Endothelial cell (in vitro differentiated cells): Measurements from ENCODE around the gene ADCY5. TPM values are rescaled to one million over a fixed set of nuclear protein-coding genes. Genes with fewer than 3 reads are reported as not detected.

Experiments used
- DNase-seq: peaks from one replicate; pipeline ENCODE4 v3.0.0; 2021; ENCODE audit warnings: low spot score
- H3K27ac Mint-ChIP-seq: one replicate; pipeline ENCODE4 v1.8.0; 2021; ENCODE audit warnings: mixed read lengths, inconsistent platforms; ENCODE audit not compliant: unreplicated experiment
- H3K27me3 Mint-ChIP-seq: one replicate; pipeline ENCODE4 v1.8.0; 2021; ENCODE audit warnings: mild to moderate bottlenecking, moderate library complexity, mixed read lengths, inconsistent platforms; ENCODE audit not compliant: unreplicated experiment
- H3K36me3 Mint-ChIP-seq: one replicate; pipeline ENCODE4 v1.8.0; 2021; ENCODE audit warnings: mild to moderate bottlenecking, low read depth, mixed read lengths, inconsistent platforms; ENCODE audit not compliant: unreplicated experiment
- H3K4me1 Mint-ChIP-seq: one replicate; pipeline ENCODE4 v1.8.0; 2021; ENCODE audit warnings: mild to moderate bottlenecking, mixed read lengths, inconsistent platforms; ENCODE audit not compliant: unreplicated experiment
- H3K4me3 Mint-ChIP-seq: one replicate; pipeline ENCODE4 v1.8.0; 2021; ENCODE audit warnings: mild to moderate bottlenecking, mixed read lengths, inconsistent platforms; ENCODE audit not compliant: unreplicated experiment
- H3K9me3 Mint-ChIP-seq: one replicate; pipeline ENCODE4 v1.8.0; 2021; ENCODE audit warnings: mixed read lengths, inconsistent platforms; ENCODE audit not compliant: unreplicated experiment
- CTCF ChIP-seq: fragments of 200-600 bp; sonication (generic); IDR thresholded peaks from one replicate; pipeline ENCODE4 v1.5.0; 2021; ENCODE audit warnings: antibody characterized with exemption; ENCODE audit not compliant: unreplicated experiment
- total RNA-seq: library from RNA; stranded (reverse); fragmentation: NEBNext Ultra II Directional; extraction: Animal tissue kit (Norgen Biotek cat#: 25700); gene quantifications from one replicate; pipeline ENCODE4 v1.2.1, GENCODE V29; 2021; ENCODE audit not compliant: unreplicated experiment

ADCY5 gene
- total RNA-seq, 1 donor from 2014 or later = 1.0 TPM

- Mint-ChIP-seq H3K4me1 (peaks cover 12% of the 10 kb centered on the region), H3K36me3 (peaks cover 3% of the 10 kb centered on the region), H3K9me3 (no peaks in the 10 kb centered on the region), H3K27me3 (peaks cover 15% of the 10 kb centered on the region), H3K4me3 (no peak overlapping the region), H3K27ac (no peak overlapping the region)
- no peak for DNase-seq
- no peak for TF ChIP-seq CTCF
Measured at GRCh38 chr3:123327480-123327879, 121.4 kb downstream of the ADCY5 start.

- Mint-ChIP-seq H3K36me3 (peaks cover 3% of the 10 kb centered on the region), H3K27ac (no peak overlapping the region), H3K9me3 (no peaks in the 10 kb centered on the region), H3K4me3 (no peak overlapping the region), H3K4me1 (peaks cover 12% of the 10 kb centered on the region), H3K27me3 (peaks cover 15% of the 10 kb centered on the region)
- no peak for TF ChIP-seq CTCF
- no peak for DNase-seq
Measured at GRCh38 chr3:123326531-123326930, 122.4 kb downstream of the ADCY5 start.

GRCh38 chr3:123325766-123326256, 123.1 kb downstream of the ADCY5 start:
- no peak for TF ChIP-seq CTCF
- Mint-ChIP-seq H3K4me1 (peaks cover 12% of the 10 kb centered on the region), H3K27me3 (peaks cover 13% of the 10 kb centered on the region), H3K9me3 (no peaks in the 10 kb centered on the region), H3K27ac (no peak overlapping the region), H3K4me3 (no peak overlapping the region), H3K36me3 (peaks cover 3% of the 10 kb centered on the region)
- DNase-seq = no peak

DNA sequence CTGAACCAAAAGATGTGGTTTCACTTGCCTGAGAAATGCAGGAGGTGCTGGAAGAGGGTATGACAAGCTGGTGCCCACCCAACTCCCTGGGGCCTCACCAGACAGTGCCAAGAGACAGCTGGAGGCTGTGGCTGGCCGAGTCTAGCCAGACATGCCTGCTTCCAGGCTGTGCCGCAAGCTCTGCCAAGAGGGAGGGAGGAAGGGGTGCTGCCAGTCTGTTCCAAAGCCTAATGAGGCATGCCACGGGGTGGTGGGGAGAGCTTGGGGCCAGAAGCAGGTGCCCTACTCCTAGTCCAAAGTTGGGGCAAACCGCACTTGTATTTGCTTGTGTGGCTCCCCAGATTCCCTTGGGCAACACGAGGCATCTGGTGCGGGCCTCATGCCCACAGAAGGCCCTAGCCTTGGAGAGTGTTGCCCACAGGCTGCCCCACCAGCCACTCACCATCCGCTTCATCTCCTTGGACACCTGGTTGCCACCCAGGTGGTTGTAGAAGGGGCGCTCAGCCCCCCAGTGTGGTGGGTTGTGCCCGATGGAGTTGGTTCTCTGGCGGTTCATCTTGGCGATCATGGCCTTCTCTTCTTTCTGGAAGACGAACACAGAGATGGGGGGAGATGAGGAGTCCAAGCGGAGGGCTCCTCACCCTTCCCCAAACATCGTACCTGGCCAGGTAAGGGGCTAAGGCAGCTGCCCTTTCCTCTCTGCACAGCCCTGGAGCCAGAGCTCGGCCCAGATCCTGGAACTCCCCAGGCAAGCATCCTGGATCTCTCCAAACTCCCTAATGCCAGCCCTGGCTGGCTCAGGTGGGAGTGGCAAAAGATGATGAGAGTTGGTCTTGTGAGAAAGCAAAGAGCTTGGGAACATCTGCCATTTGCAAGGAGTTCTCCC, 123.8 kb downstream of the ADCY5 start:
- H3K9me3 Mint-ChIP-seq = no peaks in the 10 kb centered on the region
- no peak overlapping the region for H3K4me3 Mint-ChIP-seq
- peaks cover 13% of the 10 kb centered on the region for H3K27me3 Mint-ChIP-seq
- peaks cover 12% of the 10 kb centered on the region for H3K4me1 Mint-ChIP-seq
- no peak overlapping the region for H3K27ac Mint-ChIP-seq
- DNase-seq = no peak
- H3K36me3 Mint-ChIP-seq = peaks cover 3% of the 10 kb centered on the region
- TF ChIP-seq CTCF = no peak

DNA sequence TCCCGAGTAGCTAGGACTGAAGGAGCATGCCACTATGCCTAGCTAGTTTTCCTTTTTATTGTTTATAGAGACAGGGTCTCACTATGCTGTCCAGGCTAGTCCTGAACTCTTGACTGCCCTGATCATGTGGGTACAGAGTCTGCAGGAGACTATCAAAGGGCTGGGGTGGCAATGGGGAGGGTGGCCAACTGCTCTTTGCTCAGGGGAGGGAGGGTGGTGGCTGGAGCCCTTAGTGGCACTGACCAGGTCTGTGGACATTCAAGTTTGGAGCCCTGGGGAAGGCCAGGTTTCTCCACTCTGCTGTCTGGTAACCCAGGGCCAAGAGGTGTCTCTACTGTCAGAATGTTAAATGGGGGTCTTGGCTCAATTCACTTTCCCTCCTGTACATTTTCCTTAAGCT, 125.1 kb downstream of the ADCY5 start:
- H3K36me3 Mint-ChIP-seq = peaks cover 3% of the 10 kb centered on the region
- H3K27ac Mint-ChIP-seq = no peak overlapping the region
- H3K4me1 Mint-ChIP-seq = peaks cover 12% of the 10 kb centered on the region
- no peak for DNase-seq
- no peak overlapping the region for H3K4me3 Mint-ChIP-seq
- no peak for TF ChIP-seq CTCF
- H3K27me3 Mint-ChIP-seq = peaks cover 12% of the 10 kb centered on the region
- no peaks in the 10 kb centered on the region for H3K9me3 Mint-ChIP-seq
